T47D (cell line): ENCODE measurements around the gene TXNRD1.
A peak's percentile ranks its signal among the peaks of the same experiment; 100 is the strongest.
"Not testable (repeated sequence)": the region's sequence is repeated elsewhere in the genome, so short reads cannot be mapped to it uniquely, and the experiment has no call there.

Experiments used
- DNase-seq, 2 experiments: peaks; one replicate each; pipeline versions ENCODE4 v3.0.0 to v3.0.0-alpha.2; 2011 to 2012; ENCODE audit warnings: low read depth in 1 of 2, low spot score in 1 of 2
- JUND ChIP-seq: IDR thresholded peaks from 2 replicates; pipeline ENCODE4 v1.6.1; 2012; ENCODE audit warnings: low read depth
- in situ Hi-C: cut with HindIII; loops from 2 replicates; pipeline ENCODE4 v1.10.0; 2016; ENCODE audit warnings: low sequenced_read_pairs, low pct_unique_long_range_greater_than_20kb

TXNRD1 gene

DNA sequence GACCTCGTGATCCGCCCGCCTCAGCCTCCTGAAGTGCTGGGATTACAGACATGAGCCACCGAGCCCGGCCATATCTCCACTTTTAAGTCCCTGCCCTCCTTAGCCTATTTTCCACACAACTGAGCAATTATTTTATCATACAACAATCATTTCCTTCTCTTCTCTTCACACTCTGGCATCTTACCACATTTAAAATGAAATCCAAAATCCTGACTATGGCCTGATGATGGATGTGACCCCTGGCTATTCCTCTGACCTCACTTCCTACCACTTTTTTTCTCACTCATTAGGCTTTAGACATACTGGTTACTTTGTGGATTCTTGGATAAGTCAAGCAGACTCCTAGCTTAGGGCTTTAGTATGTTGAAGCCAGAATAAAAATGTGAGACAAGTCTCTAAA is 66.1 kb downstream of the TXNRD1 start:
- no peak for TF ChIP-seq JUND
- no peak for DNase-seq
- in situ Hi-C loops = no loop called here

DNA sequence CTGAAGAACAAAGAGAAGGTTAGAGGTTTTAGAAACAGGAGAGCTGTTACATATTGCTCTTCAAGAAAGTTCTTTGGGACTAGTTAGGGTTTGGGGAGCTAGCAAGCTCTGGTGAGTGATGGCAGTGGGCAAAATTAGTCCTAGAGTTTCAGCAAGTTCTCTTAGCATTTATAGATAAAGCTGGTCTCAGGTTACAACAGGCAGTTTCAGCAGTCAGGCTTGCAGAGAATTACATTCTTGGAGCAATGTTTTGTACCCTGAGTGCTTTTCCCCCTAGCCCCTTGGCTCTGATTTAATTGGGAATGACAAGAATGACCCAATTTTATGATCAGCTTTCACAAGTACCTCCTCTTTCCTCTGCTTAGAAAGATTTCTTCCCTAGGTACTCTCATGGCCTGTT is 66.5 kb downstream of the TXNRD1 start:
- in situ Hi-C loops = no loop called here
- TF ChIP-seq JUND = no peak
- no peak for DNase-seq

DNA sequence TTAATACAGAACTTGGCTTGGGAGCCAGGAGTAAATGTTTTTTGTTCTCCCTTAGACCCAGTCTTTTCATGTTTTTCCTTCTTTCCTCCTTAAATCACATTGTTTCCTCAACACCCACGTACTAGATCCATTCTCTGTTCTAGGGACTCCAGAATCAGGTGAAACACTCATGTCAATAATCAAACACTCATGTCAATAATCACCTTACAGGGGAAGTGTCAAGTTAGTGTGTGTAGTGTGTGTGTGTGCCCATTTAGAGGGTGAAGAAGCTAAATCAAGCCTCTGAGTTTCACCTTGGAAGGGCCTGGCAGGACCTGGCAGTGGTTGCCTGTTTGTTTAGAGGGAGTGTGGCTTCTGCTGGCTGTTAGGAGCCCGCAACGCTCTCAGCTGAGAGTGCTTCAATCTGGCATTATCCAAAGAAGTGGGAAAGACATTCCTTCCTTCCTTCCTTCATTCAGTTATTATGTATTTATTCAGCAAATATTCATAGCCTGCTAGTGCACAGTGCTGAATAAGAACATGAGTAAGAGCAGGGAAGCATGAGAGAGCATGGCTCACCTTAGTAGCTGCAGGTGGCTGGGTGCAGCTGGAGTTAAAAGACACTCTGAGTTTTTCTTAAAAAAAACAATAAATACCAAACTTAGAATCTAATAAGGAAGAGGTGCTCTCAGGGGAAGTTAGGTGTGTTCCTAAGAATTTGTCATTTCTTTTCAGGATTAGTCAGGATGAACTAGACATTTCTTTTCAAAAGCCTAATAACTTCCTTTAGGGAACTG is 70.3 kb downstream of the TXNRD1 start:
- in situ Hi-C loops = no loop called here
- DNase-seq = peak in 1 of 2 experiments; percentile 41

DNA sequence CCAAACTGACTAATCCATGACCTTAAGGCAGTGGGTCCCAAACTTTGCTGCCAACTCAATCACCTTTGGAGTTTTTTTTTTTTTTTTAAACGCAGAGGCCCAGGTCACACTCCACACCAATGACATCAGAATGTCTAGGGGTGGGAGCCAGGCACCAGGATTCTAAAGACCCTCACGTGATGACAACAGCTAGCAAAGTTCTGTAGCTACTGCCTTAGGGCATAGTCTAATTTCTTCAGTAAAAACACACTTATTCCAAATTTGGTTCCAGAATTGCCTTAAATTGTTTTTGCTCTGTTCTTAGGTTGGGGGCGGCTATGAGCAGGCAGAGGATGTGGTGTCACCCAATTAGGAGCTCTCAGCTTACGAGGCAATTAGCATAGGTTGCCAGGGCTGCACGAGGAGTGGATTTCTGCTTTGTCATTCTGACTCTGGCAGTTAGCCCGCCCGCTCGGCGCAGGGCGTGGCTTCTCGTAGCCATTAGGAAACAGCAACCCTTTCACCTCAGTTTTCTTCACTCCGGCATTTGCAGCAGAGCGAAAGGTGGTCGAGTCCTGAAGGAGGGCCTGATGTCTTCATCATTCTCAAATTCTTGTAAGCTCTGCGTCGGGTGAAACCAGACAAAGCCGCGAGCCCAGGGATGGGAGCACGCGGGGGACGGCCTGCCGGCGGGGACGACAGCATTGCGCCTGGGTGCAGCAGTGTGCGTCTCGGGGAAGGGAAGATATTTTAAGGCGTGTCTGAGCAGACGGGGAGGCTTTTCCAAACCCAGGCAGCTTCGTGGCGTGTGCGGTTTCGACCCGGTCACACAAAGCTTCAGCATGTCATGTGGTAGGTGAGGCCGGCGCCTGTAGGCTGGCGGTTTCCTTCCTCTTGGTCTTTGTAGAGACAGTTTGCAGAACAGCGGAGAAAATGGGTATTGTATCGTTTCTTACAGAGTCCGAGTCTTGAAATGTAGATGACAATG is 71.2 kb downstream of the TXNRD1 start:
- TF ChIP-seq JUND = no peak
- in situ Hi-C loops = no loop called here
- peak; percentile 91 to 99 for DNase-seq

More for the DNA sequence above, 70.3 kb downstream of the TXNRD1 start:
- no peak for TF ChIP-seq JUND

DNA sequence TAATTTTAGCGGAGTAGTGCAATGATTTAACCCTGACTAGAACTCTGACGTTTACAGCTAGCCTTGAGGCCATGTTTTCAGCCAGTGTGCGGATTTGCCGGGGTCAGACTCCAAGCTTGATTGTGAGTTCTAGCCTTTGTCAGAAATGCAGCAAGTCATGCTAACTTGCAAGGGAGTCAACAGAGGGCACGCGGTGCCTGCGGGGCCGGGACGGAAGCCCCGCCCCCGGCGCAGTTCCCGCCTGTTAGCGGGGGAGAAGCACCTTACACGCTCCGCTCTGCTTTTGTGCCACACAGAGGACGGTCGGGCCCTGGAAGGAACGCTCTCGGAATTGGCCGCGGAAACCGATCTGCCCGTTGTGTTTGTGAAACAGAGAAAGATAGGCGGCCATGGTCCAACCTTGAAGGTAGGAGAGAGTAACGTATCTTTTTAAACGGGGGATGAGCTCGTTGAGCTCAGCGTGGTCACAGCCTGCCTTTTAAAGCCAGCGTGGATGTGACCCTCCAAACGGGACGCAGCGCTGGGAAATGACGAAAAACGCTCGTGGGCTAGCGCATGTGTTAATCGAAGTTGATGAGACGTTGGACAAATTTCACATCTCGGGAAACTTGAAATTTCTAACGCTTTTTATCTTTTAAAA is 73.2 kb downstream of the TXNRD1 start:
- in situ Hi-C loops = no loop called here
- peak; percentile 73 to 92 for DNase-seq

DNA sequence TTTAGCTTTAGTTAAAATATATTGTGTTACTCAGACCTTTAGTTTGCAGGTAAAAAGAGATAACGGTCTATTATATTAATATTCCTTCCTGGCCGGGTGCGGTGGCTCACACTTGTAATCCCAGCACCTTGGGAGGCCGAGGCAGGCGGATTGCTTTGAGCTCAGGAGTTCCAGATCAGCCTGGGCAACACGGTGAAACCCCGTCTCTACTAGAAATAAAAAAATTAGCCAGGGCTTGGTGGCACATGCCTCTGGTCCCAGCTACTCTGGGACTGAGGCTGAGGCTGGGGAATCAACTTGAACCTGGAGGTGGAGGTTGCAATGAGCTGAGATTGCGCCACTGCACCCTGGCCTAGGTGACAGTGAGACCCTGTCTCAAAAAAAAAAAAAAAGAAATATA is 74.7 kb downstream of the TXNRD1 start:
- no peak for TF ChIP-seq JUND
- no peak for DNase-seq
- in situ Hi-C loops = no loop called here

More for the DNA sequence above, 73.2 kb downstream of the TXNRD1 start:
- no peak for TF ChIP-seq JUND

DNA sequence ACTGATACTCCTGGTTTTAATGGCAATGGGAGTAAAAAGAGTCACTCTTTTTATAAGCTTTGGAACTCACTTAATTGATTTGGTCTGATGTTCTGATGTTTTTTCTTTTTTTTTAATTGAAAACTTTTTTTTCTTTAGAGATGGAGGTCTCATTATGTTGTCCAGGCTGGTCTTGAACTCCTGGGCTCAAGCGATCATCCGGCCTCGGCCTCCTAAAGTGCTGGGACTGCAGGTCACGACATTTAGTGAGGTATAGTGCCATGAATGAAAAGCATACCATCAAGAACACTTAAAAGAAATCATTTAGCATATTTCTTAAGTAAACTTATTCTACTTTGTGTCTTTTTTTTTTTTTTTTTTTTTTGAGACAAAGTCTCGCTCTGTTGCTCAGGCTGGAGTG is 75.3 kb downstream of the TXNRD1 start:
- TF ChIP-seq JUND = no peak
- no peak for DNase-seq
- in situ Hi-C loops = no loop called here

DNA sequence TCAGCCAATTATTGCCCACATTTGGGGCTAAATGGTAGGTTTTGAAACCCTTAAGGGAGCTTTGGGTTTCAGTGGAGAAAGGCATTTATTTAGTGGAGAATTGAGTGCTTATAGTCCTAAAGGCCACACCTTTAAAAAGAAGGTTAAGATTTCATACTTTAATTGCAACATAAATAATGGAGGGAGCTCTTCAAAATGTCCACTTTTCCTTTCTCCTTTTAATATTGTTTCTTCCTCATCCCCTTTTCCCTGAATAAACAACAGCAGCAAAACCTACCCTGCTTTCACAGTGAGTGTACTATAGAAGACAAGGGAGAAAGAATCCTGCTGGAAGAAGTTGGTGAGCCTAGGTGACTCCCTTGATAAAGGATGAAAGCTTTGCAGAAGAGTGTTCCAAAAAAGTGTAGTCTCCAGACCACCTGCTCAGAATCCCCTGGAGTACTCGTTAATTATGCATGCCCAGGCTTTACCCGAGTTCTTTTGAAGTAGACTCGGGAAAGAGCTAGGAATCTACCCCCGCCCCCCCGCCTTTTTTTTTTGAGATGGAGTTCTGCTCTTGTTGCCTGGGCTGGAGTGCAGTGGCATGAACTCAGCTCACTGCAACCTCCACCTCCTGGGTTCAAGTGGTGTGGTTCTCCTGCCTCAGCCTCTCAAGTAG is 76.4 kb downstream of the TXNRD1 start:
- TF ChIP-seq JUND = no peak
- in situ Hi-C loops = no loop called here
- no peak for DNase-seq

DNA sequence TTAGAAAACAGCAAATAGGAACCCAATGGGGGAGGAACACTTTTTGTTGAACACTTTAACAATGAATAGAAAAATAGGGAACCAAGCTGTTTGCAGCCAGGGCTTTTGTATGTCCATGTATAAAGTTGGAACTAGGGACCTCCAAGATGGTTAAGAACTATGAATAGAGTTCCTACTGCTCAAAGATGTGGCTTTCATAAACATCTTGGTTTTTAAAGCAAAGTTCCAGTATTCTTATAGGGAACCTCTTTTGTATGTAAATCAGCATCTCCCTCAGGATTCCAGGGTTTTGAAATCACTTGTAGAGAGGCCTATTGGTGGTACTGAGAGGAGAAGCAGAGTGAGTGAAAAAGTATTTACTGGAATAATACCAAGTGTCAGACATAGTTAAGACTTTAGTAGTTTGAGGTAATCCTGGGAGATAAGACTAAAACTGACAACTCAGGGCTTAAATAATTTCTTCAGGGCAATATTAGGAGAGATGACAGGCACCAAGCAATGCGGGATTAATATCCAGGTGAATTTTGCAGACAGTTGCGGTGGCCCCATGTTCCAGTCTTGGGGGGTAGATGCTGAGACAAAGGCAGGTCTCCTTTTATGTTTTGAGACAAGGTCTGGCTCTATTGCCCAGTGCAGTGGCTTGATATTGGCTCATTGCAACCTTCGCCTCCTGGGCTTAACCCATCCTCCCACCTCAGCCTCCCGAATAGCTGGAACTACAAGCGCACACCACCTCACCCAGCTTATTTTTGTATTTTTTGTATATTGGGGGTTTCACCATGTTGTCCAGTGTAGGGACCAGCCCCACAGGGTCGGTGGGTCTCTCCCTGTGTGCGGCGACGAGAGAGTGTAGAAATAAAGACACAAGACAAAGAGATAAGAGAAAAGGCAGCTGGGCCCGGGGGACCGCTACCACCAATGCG is 77.6 kb downstream of the TXNRD1 start:
- in situ Hi-C loops = no loop called here
- no peak for DNase-seq
- no peak for TF ChIP-seq JUND

DNA sequence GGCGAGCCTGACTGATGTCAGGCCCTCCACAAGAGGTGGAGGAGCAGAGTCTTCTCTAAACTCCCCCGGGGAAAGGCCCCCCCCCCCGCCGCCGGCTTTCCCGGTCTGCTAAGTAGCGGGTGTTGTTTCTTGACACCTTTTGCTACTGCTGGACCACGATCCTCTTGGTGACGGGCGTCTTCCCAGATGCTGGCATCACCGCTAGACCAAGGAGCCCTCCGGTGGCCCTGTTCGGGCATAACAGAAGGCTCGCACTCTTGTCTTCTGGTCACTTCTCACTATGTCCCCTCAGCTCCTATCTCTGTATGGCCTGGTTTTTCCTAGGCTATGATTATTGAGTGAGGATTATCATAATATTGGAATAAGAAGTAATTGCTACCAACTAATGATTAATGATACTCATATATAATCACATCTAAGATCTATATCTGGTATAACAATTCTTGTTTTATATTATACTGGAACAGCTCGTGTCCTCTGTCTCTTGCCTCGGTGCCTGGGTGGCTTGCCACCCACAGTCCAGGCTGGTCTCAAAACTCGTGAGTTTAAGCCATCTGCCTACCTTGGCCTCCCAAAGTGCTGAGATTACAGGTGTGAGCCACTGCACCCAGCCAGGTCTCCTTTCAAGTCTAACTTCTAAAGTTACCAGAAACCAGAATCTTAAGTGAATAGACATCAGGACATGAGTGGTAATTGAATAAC is 78.7 kb downstream of the TXNRD1 start:
- DNase-seq = peak in 1 of 2 experiments; percentile 76
- in situ Hi-C loops = not testable (repeated sequence)

DNA sequence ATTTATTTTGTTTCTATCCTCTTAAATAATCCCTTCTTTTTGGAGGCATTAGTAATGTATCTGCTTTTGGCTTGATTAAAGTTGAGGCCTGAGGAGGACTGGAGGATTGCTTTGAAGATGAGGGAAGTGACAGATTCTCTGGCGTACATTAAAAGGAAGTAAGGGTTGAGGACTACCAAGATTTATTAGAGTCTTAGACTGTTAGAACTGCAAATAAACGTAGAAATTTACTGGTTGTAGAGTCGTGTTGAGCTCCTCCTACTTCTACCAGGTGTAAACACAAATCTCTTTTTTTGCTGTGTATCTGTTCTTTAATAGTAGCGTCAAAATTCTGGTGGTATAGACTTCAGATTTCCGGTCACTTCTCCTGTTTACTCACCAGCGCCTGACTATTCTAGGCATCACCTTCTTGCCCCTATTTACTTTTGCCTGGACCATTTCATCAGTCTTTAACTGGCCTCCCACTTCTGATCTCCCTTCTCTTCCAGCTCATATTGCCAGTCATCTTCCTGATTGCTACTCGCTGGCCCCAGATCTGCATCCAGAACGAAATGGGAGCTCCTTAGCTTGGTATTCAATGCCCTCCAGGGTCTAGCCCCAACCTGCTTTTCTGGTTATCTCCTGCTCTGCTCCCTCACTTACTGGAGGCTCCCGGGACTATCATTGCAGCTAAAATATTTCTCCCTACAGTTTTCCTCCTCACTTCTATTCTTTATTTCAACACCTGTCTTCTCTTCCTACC is 79.5 kb downstream of the TXNRD1 start:
- TF ChIP-seq JUND = no peak
- DNase-seq = peak in 1 of 2 experiments; percentile 85
- in situ Hi-C loops = no loop called here
